DND-41 (cell line): ENCODE data around the gene HDGFL3.
"Not testable (repeated sequence)": the region's sequence is repeated elsewhere in the genome, so short reads cannot be mapped to it uniquely, and the experiment has no call there.

Experiments used
- CTCF ChIP-seq: IDR thresholded peaks from 2 replicates; pipeline ENCODE4 v1.5.1; 2012; ENCODE audit warnings: borderline replicate concordance, low read length, moderate library complexity, mild to moderate bottlenecking; ENCODE audit not compliant: poor library complexity, severe bottlenecking; ENCODE audit errors: extremely low read depth
- EZH2 ChIP-seq: IDR thresholded peaks from 3 replicates; pipeline ENCODE4 v1.6.1; 2012; ENCODE audit warnings: borderline replicate concordance, low read depth, mild to moderate bottlenecking, moderate library complexity, low read length, inconsistent platforms; ENCODE audit not compliant: severe bottlenecking

GRCh38 chr15:83085864-83086552, 121.6 kb downstream of the HDGFL3 start:
- TF ChIP-seq CTCF, EZH2: not testable (repeated sequence)
